ENCODE measurements around the gene LANCL2. TPM values are rescaled to one million over a fixed set of nuclear protein-coding genes. Genes with fewer than 3 reads are reported as not detected.

LANCL2 gene
- polyA plus RNA-seq, 4 donors = 26.1 to 29.7 (median 28.2) TPM

Other genes starting within 250 kb of the LANCL2 start
- gene VOPP1, start 207.2 kb downstream of the LANCL2 start, polyA plus RNA-seq (ENCODE audit: insufficient read length in 4 of 4) = 10 to 100 TPM; 41.4 to 61.0 (median 59.6) TPM

Data from left renal pelvis (tissue), 4 donors.